Esophagus squamous epithelium (tissue), 4 donors: ENCODE data around the gene ITGB8.

ENCODE experiments used
- POLR2A ChIP-seq, 4 donors: fragments of 450-650 bp; IDR thresholded peaks; one replicate each; pipeline ENCODE4 v1.6.1; 2017; ENCODE audit warnings: antibody characterized with exemption in 4 of 4, mild to moderate bottlenecking in 4 of 4, moderate library complexity in 3 of 4
- TF ChIP-seq, protein P1 (sequence below), 6 experiments: fragments of 450-650 bp in 4 of 6; fragments of 200-600 bp in 2 of 6; sonication (generic) in 2 of 6; IDR thresholded peaks; one replicate each; pipeline ENCODE4 v1.5.1; 2016 to 2019; ENCODE audit warnings: antibody characterized with exemption in 6 of 6, mild to moderate bottlenecking in 4 of 6, moderate library complexity in 4 of 6

DNA sequence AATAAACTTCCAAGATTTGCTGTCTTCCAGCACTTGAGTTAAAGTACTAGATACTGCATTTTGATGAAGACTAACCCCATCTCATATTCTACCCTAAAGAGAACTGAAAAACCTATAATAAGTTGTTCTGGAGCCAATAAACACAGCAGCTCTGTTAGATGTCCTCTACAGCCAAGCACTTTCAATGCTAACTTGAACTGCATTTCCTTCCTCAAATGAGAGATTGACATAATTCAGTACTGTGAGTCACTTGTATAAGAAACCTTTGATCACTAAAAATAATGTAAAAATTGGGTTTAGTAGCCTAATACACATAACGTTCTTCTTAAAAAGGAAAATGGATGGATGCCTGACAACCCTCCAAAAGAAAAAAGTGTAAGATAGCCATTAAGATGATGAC lies 81.3 kb downstream of the ITGB8 start:
- TF ChIP-seq, protein P1, sequence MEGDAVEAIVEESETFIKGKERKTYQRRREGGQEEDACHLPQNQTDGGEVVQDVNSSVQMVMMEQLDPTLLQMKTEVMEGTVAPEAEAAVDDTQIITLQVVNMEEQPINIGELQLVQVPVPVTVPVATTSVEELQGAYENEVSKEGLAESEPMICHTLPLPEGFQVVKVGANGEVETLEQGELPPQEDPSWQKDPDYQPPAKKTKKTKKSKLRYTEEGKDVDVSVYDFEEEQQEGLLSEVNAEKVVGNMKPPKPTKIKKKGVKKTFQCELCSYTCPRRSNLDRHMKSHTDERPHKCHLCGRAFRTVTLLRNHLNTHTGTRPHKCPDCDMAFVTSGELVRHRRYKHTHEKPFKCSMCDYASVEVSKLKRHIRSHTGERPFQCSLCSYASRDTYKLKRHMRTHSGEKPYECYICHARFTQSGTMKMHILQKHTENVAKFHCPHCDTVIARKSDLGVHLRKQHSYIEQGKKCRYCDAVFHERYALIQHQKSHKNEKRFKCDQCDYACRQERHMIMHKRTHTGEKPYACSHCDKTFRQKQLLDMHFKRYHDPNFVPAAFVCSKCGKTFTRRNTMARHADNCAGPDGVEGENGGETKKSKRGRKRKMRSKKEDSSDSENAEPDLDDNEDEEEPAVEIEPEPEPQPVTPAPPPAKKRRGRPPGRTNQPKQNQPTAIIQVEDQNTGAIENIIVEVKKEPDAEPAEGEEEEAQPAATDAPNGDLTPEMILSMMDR (IDR thresholded peaks at IDR 0.05) = no peak
- no peak for TF ChIP-seq POLR2A (IDR thresholded peaks at IDR 0.05)
